Measurements from ENCODE around the gene KNDC1.

KNDC1 gene

DNA sequence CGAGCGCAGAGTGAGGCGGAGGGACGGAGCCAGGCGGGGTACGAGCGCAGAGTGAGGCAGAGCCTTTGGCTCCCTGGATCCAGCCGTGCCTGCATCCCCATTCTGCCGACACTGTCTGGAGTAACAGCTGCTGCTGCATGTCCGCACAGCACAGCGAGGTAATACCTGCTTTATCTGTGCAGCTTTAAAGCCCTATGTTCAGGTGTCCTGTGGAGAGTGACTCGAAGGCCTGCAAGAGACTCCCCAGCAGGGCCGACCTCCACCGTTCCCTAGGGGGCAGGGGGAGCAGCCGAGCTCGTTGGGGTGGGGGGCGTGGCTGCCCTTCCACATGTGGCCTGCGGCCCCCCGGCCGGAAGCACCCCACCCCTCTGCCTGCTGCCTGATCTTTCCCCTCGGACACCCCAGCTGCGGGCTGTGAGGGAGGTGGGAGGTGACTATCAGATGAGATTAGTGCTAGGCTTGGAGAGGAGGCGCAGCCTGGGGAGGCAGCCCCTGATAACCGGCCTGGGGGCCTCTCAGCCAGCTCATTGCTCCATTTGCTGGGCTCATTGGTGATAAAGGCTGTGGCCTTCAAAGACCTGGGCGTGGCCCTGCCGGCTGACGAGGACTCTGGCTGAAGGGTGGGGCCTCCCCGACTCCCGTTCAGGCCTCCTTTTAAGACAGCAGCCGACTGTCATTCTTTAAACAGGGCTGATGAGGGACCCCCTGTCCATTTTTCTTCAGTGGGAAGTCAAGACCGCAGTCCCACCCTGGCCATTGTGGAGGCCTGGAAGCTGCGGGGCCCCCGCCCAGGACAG, 85.6 kb downstream of the KNDC1 start:
- DNase-seq = peak; percentile 35

DNA sequence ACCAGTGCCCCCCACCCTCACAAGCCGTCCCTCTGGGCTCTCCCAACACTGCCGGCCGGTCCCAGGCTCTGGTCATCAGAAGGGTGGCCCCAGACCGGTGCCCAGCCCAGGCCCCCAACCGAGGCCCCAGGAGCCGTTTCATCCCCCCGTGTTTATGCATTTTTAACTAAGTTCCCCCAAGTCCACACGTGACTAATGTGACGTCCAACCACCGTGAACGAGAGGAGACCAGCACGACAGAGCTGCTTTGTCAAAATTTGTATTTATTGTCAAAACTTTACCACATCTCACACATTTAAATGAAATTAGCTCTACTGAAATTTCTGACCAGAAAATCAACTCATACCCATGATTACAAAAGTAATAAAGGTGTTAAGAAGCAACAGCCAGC, 86.2 kb downstream of the KNDC1 start:
- no peak for DNase-seq

DNA sequence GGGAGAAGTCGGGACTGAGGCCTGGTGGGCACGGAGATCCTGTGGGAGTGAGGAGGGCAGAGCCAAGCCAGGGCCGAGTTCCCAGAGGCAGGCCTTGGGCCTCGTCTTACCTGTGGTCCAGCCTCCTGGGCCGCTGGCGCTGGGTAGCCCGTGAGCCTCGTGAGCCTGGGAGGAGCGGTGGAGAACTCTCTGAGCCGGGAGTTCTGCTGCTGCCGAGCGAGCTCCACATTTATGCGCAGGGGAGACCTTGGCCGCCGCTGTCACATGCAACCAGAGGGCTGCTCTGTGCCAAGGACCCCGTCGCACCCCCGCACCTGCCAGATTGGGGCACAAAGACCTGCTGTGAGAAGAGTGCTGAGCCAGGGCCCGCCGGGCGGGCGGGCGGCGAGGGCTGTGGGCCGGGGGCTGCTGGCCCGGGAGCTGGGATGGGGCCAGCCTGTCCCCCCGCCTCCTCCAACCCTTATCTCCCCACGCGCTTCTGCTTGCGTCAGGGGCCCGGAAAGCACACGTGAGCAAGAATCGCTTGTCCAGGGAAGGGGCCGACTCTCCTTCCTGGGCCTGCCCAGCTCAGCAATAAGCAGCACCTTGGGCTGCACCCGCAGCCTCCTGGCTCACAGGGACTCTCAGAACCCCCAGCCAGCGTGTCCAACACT, 87.8 kb downstream of the KNDC1 start:
- DNase-seq = no peak

DNA sequence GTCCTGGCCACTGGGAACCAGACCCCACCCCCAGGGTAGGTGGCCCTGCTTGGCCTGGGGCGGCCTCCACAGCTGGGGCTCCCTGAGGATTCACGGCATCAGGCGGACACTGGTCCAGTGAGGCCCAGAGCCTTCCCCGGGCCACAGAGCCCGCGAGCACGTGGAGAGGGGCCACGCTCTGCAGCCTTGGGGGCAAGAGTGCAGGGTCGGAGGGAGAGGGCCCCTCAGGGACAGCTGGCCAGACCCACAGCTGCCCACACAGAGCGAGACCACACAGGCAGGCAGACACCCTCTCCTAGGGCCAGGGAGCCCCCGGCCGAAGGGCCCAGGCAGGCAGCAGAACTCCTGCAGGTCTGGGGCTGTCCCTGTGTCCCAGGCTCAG, 88.3 kb downstream of the KNDC1 start:
- DNase-seq = no peak

DNA sequence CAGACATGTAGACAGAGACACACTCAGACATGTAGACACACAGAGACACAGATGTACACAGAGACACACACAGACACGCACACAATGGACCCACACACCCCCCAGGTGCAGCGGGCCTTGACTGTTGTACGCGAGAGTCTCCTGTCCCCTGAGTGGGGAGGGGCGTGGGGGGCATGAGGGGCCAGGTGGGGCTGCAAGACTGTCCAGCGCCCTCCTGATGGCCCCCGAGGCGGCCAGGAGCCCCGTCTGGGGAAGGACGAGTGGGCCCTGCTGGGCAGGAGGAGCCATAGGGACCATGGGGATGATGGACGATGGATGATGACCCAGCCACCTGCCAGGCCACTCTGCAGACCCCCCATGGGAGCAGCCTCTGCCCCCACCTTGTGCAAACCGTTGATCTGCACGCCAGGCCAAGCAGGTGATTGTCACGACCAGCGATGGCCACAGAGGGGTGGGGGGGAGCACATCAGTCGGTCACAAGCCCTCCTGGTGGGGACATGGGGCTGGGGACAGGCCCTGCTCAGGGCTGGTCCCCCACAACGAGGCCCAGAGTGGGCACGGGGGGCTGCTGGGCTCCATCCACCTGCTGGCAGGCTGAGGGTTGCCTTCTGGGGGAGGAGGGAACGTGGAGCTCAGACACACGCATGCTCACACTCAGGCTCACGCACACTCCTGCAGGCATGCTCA, 89.2 kb downstream of the KNDC1 start:
- DNase-seq = no peak

DNA sequence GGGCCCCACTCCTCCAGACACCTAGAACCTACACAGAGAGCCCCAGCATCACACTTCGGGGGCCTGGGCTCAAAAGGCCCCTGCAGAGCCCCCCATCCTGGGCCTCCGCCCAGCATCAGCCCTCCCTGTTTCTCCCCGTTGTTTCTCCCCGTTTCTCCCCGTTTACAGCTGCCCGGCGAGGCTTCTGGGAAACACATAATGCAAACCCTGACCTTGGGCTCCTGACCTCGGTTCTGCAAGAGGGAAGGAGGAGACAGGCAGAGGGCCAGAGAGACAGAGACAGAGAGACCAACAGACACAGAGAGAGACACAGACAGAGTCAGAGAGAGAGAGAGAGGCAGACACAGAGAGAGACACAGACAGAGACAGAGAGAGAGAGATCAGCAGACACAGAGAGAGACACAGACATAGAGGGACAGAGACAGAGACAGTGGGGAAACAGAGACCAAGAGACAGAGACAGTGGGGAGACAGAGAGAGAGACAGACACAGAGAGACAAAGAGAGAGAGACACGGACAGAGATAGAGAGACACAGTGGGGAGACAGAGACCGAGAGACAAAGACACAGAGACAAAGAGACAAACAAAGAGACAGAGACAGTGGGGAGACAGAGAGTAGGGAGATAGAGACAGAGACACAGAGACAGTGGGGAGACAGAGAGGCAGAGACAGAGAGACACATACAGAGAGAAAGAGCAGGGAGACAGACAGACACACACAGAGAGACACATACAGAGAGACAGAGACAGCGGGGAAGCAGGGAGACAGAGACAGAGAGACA, 90.1 kb downstream of the KNDC1 start:
- DNase-seq = no peak

DNA sequence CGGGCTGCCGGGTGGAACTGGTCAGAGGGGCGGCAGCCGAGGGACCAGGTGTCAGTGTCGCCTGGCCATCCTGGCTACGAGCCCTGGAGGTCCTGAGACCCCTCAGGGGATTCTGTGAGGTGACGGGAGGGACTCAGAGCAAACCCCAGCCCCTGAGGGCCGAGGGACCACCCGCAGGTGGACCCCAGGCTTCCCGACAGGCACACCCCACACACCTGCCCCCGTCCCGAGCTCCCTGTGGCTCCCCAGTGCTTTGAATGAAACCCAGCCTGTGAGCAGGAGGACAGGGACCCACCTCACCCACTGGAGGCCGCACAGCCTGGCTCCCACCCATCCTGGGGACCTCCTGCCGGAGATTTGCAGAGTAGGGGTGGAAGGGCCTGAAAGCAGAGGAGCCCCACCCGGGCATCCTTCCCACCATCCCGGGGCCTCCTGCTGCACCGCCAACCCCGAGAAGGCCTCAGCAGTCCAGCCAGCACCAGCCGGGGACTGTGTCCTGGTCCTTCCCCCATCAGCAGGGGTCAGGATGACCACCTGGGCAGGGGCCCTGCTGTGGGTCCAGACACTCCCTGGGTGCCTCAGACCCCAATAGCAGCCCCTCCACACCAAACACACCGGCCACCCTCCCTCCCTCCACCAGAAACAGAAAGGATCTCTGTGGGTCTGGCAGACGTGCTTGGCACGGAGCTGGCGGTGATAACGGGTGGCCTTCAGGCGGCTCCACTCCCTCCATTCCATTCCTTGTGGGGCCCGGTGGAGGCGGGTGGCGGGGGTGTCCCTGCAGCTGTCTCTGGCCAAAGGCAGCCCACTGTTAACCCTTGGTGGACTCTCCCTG, 91.6 kb downstream of the KNDC1 start:
- DNase-seq = no peak

DNA sequence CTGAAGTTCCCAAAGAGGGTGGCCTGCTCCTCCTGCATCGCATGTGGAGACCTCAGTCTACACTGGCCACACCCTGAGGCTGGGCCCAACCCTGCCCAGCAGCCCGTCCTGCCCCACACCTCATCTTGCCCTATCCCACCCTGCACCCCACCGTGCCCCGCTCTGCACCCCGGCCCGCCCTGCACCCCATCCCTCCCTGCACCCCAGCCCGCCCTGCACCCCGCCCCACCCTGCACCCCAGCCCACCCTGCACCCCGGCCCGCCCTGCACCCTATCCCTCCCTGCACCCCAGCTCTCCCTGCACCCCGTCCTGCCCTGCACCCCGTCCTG, 92.2 kb downstream of the KNDC1 start:
- no peak for DNase-seq

DNA sequence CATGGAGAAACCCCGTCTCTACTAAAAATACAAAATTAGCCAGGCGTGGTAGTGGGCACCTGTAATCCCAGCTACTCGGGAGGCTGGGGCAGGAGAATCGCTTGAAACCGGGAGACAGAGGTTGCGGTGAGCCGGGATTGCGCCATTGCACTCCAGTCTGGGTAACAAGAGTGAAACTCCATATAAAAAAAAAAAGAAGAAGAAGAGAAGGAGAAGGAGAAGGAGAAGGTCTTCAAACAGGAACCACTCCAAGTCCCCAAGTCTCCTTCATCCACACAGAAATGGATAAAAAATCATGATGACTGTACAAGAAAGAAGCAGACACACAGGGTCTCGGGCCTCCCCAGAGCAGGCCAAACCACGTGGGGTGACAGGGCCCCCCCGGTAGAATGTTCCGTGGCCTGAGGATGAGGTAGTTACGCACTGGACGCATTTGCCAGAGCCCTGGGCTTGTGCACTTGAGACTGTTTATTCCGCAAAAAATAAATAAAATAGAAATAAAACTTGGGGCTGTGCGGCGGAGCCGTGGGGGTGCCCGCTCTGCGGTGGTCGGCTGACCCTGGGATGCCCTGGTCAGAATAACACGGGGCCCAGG, 93.4 kb downstream of the KNDC1 start:
- no peak for DNase-seq

DNA sequence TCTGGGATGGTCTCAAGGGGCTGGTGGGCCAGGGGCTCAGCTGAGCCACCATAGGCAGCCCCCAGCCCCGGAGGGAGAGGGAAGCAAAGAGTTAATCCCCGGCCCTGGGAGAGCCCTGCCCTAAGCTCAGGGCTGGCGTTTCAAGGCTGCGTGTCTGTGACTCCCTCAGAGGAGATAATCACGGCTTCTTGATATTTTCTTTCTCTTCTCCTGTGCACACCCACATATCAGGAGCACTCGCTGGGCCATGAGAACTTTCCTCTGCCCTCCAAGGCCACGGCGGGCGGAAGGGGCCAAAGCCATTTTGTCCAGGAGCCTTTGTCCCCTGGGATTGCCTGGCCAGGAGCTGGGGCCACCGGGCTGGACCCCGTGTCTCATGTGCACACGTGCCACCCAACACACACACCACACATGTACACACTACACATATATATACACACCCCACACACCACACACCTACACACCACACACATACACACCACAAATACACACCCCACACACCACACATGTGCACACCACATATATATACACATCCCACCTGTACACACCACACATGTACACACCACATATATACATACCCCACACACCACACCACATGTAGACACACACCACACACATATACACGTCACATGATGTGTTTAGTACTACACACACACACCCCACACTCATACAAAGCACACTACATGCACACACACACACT, 94.6 kb downstream of the KNDC1 start:
- DNase-seq = no peak

DNA sequence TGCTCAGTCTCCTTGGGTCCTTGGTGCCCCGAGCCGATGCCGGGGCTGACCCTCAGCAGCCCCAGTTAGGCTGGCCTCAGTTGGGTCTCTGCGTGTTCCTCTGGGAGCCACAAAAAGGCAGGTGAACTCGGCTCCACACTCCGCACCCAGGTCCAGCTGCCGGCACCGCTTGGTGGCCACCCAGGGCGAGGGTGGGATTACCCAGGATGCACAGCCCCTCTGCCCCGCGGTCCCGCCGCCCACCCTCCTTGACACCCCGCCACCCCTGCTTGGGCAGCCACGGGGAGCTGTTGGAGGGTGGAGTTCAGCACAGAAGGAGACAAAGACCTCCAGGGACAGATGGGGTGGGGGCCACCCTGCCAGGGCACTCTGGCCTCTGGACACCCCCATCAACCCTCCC, 95.3 kb downstream of the KNDC1 start:
- DNase-seq = no peak

DNA sequence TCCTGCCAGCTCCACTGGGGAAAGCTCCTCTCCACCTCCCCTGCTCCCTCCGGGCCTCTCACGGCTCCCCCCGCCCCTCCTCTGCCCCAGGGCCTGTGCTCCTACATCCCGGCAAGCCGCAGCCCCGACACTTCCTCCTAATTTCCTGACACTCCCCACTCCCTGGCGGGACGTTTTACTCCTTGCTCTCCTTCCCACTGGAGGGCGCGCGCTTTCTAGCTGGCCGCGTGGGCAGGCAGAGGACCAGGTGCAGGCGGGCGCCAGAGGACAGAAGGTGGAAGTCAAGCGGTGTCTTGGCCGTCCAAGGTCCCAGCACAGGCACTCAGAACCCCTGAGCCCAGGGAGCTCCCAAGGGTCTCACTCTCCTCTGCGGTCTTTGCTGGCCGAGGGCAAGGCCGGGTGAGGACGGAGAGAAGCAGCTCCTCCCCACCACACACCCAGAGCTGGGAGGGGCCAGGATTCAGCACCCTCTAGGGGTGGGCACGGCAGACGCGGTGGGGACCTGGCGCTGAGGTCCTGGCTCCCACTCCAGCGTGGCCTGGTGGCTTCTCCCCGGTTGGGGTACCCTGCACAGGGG, 97.6 kb downstream of the KNDC1 start:
- DNase-seq = peak; percentile 51

DNA sequence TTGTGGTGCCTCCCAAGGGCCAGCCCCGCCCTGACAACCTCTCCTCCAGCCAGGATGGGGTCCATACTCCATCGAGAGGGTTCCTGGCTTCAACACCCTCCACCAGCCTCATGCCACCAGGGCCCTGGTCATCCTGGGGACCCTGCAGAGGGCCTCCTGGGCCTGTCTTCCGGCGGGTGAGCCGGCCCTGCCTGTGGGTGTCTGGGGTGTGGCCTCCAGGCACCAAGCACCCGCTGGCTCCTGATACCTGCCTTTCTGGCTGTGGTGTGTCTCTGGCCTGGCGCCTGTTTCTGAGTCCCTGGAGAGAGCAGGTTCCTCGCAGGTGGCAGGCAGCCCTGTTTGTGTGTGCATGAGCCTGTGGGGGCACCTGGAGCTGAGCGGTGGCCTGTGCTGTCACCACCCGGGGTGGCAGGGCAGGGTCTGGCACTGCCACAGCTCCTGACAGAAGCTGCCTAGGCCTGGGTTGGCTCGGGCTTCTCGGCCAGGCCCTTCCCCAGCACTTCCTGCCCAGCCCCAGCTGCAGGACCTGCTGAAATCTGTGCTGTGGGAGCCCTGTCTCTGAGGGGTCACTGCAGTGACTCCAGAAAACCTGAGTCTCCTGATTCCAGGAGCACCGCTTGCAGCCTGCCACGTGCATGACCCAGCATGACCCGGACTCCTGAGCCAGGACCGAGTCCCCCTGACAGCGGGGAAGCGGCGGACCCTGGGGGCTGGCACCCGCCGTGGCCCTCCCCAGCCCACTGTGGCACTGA, 98.2 kb downstream of the KNDC1 start:
- no peak for DNase-seq

DNA sequence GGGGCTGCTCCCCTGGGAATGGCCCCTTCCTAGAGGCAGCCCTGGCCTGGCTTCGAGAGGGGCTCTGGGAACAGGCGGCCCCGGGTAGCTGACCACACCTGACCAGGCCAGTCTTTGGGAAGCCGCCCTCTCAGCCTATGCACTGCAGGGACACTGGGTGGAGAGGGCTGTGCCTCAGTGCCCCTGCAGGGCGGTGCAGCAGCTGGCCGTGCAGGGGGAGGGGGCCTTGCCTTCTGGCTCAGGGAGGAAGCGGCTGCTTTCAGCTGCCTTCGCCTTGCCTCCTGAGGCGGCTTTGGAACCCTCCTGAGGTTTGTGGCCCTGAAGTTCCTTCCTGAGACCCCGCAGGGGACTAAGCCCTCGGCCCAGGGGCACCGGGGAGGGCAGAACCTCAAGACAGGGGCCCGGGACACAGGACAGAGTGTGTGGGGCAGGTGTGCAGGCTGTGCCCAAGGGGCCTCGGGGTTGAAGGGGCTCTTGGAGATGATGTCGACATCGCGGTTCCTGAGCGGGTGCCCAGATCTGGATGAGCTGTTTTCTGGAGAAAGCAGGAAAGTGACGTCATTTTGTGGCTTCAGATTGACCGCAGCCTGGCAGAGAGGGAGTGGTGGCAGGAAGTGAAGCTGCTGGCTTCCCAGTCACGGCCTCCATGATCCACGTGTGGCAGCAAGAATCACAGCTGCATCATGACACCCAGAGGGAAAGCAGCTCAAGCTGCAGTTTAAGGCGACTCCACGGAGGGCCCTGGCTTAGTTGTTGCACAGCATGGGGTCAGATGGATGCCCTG, 99.0 kb downstream of the KNDC1 start:
- DNase-seq = no peak

DNA sequence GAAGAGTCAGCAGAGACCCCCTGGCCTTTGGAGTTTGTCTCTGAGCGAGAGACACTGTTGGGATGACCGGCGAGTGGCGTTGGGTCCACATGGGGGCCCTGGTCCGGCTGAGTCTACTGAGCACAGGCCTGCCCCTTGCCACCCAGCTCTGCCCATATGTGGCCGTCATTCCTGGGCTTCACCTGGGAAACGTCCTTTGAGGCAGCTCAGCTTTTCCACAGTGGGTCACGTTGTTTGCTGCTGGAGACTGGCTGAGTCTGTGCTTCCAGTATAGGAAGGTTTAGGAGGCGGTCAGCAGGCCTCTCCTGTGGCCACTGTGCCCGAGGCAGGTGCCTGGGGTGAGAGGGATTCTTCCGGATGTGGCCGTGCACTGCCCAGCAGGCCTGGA, 99.6 kb downstream of the KNDC1 start:
- DNase-seq = no peak

DNA sequence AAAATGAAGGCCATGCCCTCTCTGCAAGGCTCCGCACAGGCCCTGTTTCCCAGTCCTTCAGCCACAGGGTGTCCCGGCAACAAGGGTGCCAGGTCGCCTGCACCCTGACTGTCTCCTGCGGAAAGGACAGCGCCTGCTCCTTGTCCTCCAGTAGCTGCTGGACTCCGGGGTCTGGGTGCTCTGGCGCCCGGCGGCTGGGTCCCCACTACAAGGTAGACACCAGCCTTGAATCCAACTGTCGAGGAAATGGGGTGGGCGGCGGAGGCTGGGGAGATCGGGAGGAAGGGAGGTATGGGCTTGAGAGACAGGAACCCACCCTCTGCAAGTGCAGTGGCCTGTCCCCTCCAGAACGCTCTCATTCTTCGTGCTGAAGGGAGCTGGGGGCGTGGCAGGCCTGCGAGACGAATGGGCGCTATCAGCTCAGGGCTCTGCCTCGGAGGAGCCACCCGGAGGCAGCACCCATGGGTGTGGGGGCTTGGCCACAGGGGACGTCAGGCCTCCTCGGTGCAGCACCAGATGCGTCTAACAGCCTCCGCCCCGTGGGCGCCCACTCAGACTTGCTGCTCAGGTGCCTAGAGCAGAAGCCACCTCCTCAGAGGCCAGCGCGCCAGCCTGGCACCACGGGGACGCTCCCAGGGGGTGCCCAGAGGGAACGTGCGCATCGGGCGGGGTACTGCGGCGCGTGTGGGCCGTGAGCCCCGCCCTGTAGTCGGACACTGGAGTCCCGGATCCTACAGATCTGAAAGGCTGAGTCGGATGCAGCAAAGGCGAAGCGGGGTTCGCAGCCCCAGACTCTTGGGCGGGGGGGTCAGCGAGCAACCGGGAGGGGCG, 101.1 kb downstream of the KNDC1 start:
- DNase-seq = peak; percentile 66

DNA sequence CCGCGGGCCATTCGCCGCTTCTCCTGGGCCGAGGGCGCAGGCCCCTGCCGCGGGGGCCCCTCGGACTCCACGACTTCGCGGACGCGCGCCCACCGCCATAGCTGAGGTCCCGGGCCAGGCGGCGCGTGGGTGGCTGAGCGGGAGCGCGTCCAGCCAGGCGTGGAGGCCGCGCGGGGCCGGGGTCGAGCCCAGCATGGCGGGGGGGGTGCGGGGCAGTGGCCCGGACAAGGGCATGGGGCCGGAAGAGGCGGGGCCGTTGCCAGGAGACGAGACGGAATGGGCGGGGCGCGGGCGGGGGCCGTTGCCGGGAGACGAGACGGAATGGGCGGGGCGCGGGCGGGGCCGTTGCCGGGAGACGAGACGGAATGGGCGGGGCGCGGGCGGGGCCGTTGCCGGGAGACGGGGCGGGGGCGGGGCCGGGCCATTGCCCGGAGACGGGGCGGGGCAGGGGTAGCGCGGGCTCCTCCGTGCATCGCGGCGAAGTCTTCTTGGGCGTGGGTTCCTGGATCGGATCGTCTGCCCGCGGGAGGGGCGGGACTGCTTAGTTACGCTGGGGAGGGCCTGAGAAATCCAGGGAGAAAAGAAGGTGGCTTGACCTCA, 101.8 kb downstream of the KNDC1 start:
- peak; percentile 78 for DNase-seq

DNA sequence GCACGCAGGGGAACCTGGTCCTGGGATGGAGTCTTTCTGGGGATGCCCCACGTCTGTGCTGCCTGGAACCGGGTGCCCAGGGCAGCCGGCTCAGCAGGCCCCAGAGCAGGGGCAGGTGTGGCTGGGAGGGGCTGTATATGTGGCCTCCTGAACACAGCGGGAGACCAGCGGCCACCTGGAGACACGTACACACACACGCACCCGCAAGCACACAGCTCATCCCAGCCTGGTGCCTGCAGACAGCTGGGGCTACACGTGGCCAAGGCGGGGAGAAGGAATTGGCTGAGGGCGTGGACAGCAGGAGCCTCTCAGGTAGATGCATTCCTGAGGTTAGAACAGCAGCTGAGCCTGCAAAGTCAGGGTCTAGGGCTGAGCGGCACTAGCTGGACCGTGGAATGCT, 102.7 kb downstream of the KNDC1 start:
- DNase-seq = peak; percentile 11

Data from NCI-H82 (cell line).